Activated T-cell treated with anti-CD3 and anti-CD28 coated beads, Interleukin-2, amount 50 U/mL, for 24 hours (primary cell): ENCODE results near the gene MALL.
"Not testable (repeated sequence)": the region's sequence is repeated elsewhere in the genome, so short reads cannot be mapped to it uniquely, and the experiment has no call there.

Experiments
- DNase-seq: peaks from one replicate; pipeline ENCODE4 v3.0.0-alpha.2; 2020
- H3K27ac Mint-ChIP-seq: 2 replicates; pipeline ENCODE4 v1.8.0; 2020; ENCODE audit warnings: mild to moderate bottlenecking, mixed read lengths
- H3K27me3 Mint-ChIP-seq: 2 replicates; pipeline ENCODE4 v1.8.0; 2020; ENCODE audit warnings: mixed read lengths
- H3K36me3 Mint-ChIP-seq: 2 replicates; pipeline ENCODE4 v1.8.0; 2020; ENCODE audit warnings: low read depth, mixed read lengths
- H3K4me1 Mint-ChIP-seq: 2 replicates; pipeline ENCODE4 v1.8.0; 2020; ENCODE audit warnings: low read depth, mixed read lengths
- H3K4me3 Mint-ChIP-seq: 2 replicates; pipeline ENCODE4 v1.8.0; 2020; ENCODE audit warnings: mild to moderate bottlenecking, moderate library complexity, mixed read lengths
- H3K9me3 Mint-ChIP-seq: 2 replicates; pipeline ENCODE4 v1.8.0; 2020; ENCODE audit warnings: mixed read lengths

Gene MALL

GRCh38 chr2:110106642-110107041 is 9.0 kb downstream of the MALL start:
- Mint-ChIP-seq H3K4me3 (no peak overlapping the region), H3K27ac (no peak overlapping the region), H3K4me1 (peaks cover 14% of the 10 kb centered on the region), H3K9me3 (peaks cover 3% of the 10 kb centered on the region), H3K27me3 (peaks cover 87% of the 10 kb centered on the region), H3K36me3 (no peaks in the 10 kb centered on the region)
- DNase-seq: no peak

DNA sequence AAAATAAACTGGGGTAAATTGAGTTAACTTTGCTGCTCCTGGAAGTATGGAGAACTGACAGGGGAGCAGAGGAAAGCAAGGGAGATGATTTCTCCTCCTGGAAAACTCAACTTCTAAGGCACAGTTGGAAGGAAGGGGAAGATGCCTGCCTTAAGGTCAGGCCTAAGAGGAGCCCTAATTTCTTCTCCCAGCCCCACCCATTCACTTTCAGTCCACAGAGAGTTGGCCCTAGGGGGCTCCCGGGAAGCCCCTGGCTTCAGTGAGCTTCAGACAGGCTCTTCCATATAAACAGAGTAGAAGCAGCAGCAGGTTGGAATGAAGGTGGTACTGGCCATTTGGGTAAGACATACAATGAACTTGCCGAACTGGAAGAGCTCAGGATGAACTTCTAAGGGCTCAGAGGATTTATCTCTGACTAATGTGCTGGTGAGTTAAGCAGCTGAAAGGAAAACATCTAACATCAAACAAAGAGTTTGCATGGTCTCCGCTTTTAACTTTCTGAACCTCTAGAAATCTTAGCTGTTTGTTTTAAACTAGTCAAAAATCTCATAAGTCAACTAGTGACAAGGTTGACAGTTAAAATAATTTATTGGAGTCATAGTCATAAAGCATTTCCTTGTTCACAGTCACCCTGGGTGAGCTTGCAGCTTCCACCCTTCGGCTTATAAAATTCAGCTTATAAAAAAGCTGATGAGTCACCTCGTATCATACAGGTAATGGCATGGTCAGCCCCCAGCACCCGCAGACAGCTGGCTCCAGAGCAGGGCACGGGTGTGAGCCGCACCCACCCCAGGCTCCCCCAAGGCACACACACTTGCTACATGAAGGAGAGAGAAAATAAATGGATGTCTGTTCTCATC is 9.8 kb downstream of the MALL start:
- H3K9me3 Mint-ChIP-seq: peaks cover 3% of the 10 kb centered on the region
- peaks cover 20% of the 10 kb centered on the region for H3K4me1 Mint-ChIP-seq
- no peak overlapping the region for H3K27ac Mint-ChIP-seq
- H3K27me3 Mint-ChIP-seq: peaks cover 83% of the 10 kb centered on the region
- H3K4me3 Mint-ChIP-seq: no peak overlapping the region
- no peak for DNase-seq
- H3K36me3 Mint-ChIP-seq: no peaks in the 10 kb centered on the region

GRCh38 chr2:110105183-110105582 is 10.4 kb downstream of the MALL start:
- H3K9me3 Mint-ChIP-seq: peaks cover 1% of the 10 kb centered on the region
- H3K4me3 Mint-ChIP-seq: no peak overlapping the region
- H3K27me3 Mint-ChIP-seq: peaks cover 77% of the 10 kb centered on the region
- H3K27ac Mint-ChIP-seq: no peak overlapping the region
- peaks cover 19% of the 10 kb centered on the region for H3K4me1 Mint-ChIP-seq
- H3K36me3 Mint-ChIP-seq: no peaks in the 10 kb centered on the region
- no peak for DNase-seq

GRCh38 chr2:110104025-110104771 is 11.4 kb downstream of the MALL start:
- H3K4me3 Mint-ChIP-seq: no peak overlapping the region
- H3K27me3 Mint-ChIP-seq: peaks cover 69% of the 10 kb centered on the region
- no peaks in the 10 kb centered on the region for H3K9me3 Mint-ChIP-seq
- H3K4me1 Mint-ChIP-seq: peaks cover 14% of the 10 kb centered on the region
- no peaks in the 10 kb centered on the region for H3K36me3 Mint-ChIP-seq
- no peak for DNase-seq
- no peak overlapping the region for H3K27ac Mint-ChIP-seq

DNA sequence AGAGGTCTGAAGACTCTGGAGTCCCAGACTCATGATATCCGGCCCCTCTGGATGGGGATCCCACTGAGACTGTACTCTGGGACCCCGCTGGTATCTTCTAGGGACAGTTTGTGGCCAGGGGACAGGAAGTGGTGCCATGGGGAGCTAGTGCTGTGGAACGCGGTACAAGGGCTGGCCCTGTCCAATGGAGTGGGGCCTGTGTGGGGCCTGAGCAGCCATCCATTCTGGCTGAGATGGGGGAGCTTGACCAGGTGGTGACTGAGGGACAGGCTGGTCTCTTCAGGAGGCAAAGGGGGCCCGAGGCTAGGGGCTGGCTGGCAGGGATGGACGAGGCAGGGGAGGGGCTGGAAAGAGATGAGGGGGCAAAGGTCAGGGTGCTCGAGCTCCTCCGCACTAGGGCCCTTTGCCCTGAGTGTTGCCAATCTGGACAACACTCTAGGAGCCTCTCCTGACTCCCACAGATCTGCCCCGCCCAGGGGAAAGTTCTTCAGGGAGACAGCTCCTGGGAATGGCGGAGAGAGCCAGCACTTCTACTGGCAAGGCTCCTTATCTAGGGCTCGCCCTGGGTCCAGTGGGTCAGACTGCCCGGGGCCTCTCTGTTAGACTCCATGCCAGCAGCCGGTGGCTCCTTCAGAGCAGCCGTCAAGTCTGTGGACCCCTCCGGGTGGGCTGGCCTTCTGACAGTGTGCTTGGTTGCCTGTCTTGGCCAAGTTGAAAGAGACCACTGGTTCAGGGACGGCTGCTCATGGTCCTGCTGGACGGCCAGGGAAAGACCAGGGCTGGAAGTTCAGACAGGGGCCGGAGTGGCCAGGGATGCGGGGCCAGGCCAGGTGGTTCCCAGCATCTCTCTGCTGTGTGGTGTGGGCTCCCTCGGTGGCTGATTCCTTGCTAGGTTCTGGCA is 12.3 kb downstream of the MALL start:
- Mint-ChIP-seq H3K27me3 (peaks cover 62% of the 10 kb centered on the region), H3K4me3 (no peak overlapping the region), H3K27ac (no peak overlapping the region), H3K36me3 (no peaks in the 10 kb centered on the region), H3K4me1 (peaks cover 14% of the 10 kb centered on the region), H3K9me3 (no peaks in the 10 kb centered on the region)
- DNase-seq: no peak

GRCh38 chr2:110101901-110102803 is 13.5 kb downstream of the MALL start:
- Mint-ChIP-seq H3K4me1 (peaks cover 14% of the 10 kb centered on the region), H3K36me3 (no peaks in the 10 kb centered on the region), H3K27ac (peak overlapping the region; percentile 19), H3K27me3 (peaks cover 54% of the 10 kb centered on the region), H3K9me3 (no peaks in the 10 kb centered on the region), H3K4me3 (no peak overlapping the region)
- no peak for DNase-seq

DNA sequence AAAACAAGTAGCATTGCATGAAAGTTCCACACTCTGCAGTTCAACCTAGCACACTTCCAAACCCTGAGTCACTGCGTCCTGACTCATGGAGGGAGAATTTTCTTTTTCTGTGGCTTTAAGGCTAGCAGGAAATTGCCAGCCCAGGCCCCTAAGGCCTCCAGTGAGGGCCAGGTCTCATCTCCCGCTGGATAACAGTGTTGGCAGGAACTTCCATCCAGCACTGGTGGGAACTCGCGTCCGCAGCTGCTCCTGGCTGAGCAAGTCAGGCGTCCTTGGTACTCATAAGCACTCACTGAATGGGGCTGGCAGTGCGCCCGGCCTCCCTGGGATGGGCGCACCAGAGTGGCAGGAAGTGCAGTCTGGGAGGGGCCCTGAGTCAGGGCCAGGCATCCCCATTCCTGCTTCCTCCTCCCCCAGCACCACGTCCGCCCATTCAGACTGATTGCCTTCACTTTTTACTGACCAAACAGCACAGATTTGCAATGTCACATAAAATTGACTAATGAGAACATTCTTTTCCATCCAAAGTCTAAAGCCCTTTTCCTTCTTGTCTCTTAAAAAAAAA is 14.3 kb downstream of the MALL start:
- peaks cover 47% of the 10 kb centered on the region for H3K27me3 Mint-ChIP-seq
- peaks cover 14% of the 10 kb centered on the region for H3K4me1 Mint-ChIP-seq
- DNase-seq: no peak
- no peak overlapping the region for H3K4me3 Mint-ChIP-seq
- no peaks in the 10 kb centered on the region for H3K9me3 Mint-ChIP-seq
- H3K27ac Mint-ChIP-seq: no peak overlapping the region
- H3K36me3 Mint-ChIP-seq: no peaks in the 10 kb centered on the region

DNA sequence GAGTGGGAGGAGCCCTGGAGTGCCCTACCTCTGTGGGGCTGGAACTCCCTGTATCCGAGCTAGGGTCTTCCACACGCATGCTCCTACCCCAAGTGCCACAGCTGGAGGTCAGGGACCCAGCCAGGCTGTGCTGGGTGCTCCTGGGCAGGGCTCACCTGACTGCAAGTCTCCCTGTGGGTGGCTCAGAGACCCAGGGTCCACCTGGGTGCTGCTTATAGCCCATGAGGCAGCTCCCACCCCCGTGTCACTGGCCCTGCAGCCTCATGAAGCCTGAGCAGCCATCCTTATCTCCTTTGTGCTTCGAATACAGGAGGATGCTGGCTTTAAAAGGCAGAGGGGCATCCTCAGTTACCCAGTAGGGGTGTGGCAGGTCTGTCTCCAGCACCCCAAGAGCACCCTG is 14.7 kb downstream of the MALL start:
- not testable (repeated sequence) for H3K9me3 Mint-ChIP-seq, H3K4me3 Mint-ChIP-seq, DNase-seq, H3K36me3 Mint-ChIP-seq, H3K27ac Mint-ChIP-seq
- H3K27me3 Mint-ChIP-seq: peaks cover 45% of the 10 kb centered on the region
- H3K4me1 Mint-ChIP-seq: peaks cover 11% of the 10 kb centered on the region

- H3K27ac Mint-ChIP-seq: no peak overlapping the region
- no peaks in the 10 kb centered on the region for H3K36me3 Mint-ChIP-seq
Observed at GRCh38 chr2:110100480-110100879, 15.1 kb downstream of the MALL start.

DNA sequence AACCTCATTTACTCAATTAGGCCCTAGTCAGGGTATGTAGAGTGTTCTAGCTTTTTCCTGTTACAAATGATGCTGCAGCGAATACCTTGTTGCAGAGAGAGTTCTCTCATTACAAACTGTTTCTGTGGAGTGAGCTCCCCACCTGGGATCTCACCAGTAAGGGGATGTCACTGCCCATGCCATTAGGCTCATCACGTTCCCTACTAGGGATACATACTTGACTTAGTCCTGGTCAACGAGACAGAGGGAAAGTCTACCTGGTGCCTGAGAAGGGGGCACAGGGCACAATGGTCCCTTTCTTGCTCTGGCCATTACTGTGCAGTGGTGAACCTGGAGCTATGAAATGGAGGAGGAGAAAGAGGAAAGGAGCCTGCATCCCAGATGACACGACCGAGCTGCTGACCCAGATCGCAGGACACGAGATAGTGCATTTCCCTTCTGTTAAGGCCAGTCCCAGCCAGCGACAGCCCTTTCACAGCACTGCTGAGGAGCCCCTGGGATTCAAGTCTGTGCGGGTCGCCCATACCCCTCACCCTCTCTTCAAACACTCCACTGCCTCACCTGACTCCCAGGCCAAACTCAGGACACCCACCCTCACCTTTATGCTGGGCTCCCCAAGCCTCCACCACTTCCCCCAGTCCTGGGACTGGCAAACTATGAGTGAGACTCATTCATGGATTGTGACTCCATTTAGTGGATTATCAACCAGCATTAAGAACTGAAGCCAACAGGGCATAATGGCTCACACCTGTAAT is 16.0 kb downstream of the MALL start:
- H3K36me3 Mint-ChIP-seq: no peaks in the 10 kb centered on the region
- H3K9me3 Mint-ChIP-seq: no peaks in the 10 kb centered on the region
- H3K4me1 Mint-ChIP-seq: peaks cover 9% of the 10 kb centered on the region
- peaks cover 33% of the 10 kb centered on the region for H3K27me3 Mint-ChIP-seq
- H3K4me3 Mint-ChIP-seq: no peak overlapping the region
- no peak overlapping the region for H3K27ac Mint-ChIP-seq
- no peak for DNase-seq

More at GRCh38 chr2:110100480-110100879, 15.1 kb downstream of the MALL start:
- no peak for DNase-seq
- H3K27me3 Mint-ChIP-seq: peaks cover 41% of the 10 kb centered on the region
- no peaks in the 10 kb centered on the region for H3K9me3 Mint-ChIP-seq
- peaks cover 9% of the 10 kb centered on the region for H3K4me1 Mint-ChIP-seq
- no peak overlapping the region for H3K4me3 Mint-ChIP-seq

- Mint-ChIP-seq H3K36me3 (no peaks in the 10 kb centered on the region), H3K27me3 (peaks cover 27% of the 10 kb centered on the region), H3K9me3 (no peaks in the 10 kb centered on the region), H3K4me3 (no peak overlapping the region), H3K27ac (no peak overlapping the region), H3K4me1 (peaks cover 9% of the 10 kb centered on the region)
- no peak for DNase-seq
Observed at GRCh38 chr2:110099038-110099425, 16.6 kb downstream of the MALL start.

- H3K36me3 Mint-ChIP-seq: no peaks in the 10 kb centered on the region
- H3K4me3 Mint-ChIP-seq: no peak overlapping the region
- peaks cover 18% of the 10 kb centered on the region for H3K27me3 Mint-ChIP-seq
- no peak overlapping the region for H3K27ac Mint-ChIP-seq
- peaks cover 9% of the 10 kb centered on the region for H3K4me1 Mint-ChIP-seq
- no peaks in the 10 kb centered on the region for H3K9me3 Mint-ChIP-seq
- DNase-seq: no peak
Observed at GRCh38 chr2:110097506-110098220, 18.0 kb downstream of the MALL start.
